GM08714 (cell line): Measurements from ENCODE around the gene RSBN1L.
"Not testable (repeated sequence)": the region's sequence is repeated elsewhere in the genome, so short reads cannot be mapped to it uniquely, and the experiment has no call there.

Experiments
- H3K4me3 ChIP-seq: fragments of 200-500 bp; sonication (Bioruptor generic); 2 replicates; pipeline ENCODE4 v1.5.1; 2014; ENCODE audit warnings: mild to moderate bottlenecking, low read length, inconsistent platforms
- ZNF274 ChIP-seq: IDR thresholded peaks from 2 replicates; pipeline ENCODE4 v1.6.1; 2012; ENCODE audit warnings: mild to moderate bottlenecking, low read depth, low read length

Gene RSBN1L

DNA sequence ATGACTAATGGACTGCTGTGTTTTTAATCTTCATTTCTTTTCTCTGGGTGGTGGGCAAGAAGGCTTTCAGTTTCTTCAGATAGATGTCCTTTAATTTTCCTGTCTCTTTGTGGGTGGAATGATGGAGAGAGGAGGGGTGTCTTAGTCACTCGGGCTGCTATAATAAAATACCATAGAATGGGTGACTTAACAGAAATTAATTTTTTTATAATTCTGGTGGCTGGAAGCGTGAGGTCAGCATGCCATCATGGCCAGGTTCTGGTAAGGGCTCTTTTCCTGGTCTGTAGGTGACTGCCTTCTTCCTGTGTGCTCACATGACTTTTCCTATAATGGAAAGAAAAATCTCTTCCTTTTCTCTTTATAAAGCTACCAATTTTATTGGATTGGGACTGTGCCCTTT is 6.3 kb downstream of the RSBN1L start:
- no peak overlapping the region for H3K4me3 ChIP-seq

DNA sequence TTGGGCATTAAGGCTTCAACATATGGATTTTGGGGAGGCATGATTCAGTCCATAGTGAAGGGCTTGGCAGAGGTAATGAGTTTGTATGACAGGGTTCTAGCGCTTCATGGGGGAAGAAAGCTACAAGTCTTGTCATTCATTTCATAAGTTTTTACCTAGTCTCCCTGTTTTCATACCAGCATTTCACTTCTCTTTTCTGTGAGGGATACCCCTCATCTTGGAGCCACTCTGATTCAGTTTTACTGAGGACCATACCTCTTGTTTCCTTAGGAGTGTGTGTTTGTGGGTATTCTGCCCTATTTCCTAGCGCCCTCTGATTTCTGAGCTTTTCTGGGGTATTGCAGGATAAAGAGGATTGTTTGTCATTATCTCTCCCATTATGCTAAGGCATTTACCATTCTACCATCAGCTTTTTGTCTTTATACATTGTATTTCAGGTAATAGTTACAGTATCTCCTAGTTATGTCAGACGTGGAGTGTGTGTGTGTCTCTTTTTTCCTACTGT is 6.8 kb downstream of the RSBN1L start:
- TF ChIP-seq ZNF274 = no peak
- H3K4me3 ChIP-seq = no peak overlapping the region

More for the DNA sequence above, 6.3 kb downstream of the RSBN1L start:
- no peak for TF ChIP-seq ZNF274

DNA sequence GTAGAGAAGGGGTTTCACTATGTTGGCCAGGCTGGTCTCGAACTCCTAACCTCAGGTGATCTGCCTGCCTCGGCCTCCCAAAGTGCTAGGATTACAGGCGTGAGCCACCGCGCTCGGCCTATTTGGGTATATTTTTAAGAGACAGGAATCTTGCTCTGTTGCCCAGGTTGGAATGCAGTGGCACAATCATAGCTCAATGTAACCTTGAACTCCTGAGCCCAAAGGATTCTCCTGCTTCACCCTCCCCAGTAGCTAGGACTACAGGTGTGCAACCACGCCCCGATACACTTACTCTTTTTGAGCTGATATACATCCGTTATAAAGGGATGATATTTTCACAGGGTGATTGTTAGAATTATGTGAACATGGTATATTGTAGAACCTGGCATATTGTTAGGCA is 7.4 kb downstream of the RSBN1L start:
- not testable (repeated sequence) for H3K4me3 ChIP-seq

DNA sequence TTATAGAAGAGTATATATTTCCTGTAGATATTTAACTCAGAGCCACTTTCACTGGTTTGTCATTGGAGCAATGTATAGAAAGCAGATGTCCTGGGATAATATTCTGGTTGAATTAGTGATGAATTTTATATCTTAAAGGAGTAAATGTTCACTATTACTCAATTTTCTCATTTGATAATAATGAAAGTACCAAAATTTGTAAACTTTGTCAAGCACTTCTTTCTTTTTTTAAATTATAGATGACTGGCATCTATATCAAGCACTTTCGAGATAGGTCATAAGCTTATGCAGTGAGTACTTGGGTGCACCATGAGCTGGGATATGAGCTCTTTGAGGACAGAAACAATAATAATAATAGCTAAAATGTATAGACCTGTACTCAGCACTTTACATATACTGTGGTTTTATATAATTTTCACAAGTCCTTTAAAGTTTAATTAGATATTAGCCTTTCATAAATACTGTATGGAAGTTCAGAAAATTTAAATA is 11.3 kb downstream of the RSBN1L start:
- no peak for TF ChIP-seq ZNF274

DNA sequence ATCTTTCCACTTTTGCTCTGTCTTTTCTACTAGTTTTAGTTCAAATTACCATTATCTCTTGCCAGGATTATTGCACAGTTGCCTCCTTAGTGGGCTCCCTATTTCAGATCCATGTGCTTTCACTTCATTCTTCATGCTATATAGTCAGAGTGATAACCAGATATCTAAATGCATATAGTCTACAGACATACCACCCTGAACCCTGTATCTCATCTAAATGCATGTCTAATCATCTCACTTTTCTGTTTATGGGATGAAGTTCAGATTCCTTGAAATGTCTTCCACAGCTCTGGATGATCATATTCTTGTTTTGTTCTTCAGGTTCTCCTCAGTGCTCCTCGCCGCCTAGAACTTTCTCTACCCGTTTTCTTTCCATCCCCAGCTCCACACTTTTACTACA is 13.8 kb downstream of the RSBN1L start:
- no peak for TF ChIP-seq ZNF274
- H3K4me3 ChIP-seq = no peak overlapping the region

More for the DNA sequence above, 11.3 kb downstream of the RSBN1L start:
- no peak overlapping the region for H3K4me3 ChIP-seq

DNA sequence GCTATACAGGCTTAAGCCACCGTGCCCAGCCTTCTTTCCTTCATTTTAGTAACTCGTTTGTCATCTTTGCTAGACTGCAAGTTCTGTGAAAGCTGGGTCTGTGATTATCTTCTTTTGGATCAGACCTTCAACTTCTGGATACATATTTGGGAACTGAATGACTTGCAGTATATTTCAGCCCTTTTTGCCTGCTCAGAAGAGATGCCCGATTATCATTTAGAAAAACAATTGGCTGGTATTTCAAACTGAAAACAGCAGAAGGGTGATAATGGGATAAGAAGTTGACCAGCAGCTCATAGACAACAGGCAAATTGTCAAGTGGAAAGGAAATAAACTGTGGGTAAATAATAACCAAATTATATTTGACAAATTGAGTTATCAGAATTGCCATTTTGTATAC is 14.6 kb downstream of the RSBN1L start:
- no peak for TF ChIP-seq ZNF274
- no peak overlapping the region for H3K4me3 ChIP-seq

DNA sequence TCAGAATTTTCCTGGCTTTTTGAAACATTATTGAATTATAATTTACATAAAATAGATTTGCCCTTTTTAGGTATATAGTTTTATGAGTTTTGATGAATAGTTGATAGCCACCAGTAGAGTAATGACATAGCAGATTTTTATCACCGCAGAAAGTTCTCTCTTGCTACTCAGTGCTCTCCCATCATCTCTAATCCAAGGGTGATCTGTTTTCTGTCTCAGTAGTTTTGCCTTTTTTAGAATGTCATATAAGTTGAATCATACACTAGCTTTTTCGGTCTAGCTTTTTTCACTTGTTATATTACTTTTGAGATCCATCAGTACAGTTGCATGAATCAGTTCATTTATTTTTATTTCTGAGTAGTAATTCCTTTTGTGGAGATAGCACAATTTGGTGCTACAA is 17.9 kb downstream of the RSBN1L start:
- TF ChIP-seq ZNF274 = no peak
- H3K4me3 ChIP-seq = no peak overlapping the region

DNA sequence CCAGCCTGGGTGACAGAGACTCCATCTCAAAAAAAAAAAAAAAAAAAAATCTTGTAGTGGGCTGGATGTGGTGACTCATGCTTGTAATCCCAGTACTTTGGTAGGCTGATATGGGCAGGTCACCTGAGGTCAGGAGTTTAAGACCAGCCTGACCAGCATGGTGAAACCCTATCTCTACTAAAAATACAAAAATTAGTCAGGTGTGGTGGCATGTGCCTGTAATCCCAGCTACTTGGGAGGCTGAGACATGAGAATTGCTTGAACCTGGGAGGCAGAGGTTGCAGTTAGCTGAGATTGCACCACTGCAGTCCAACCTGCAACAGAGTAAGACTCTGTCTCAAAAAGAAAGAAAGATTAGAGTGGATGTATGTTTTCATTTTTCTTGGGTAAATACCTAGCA is 18.7 kb downstream of the RSBN1L start:
- not testable (repeated sequence) for H3K4me3 ChIP-seq

DNA sequence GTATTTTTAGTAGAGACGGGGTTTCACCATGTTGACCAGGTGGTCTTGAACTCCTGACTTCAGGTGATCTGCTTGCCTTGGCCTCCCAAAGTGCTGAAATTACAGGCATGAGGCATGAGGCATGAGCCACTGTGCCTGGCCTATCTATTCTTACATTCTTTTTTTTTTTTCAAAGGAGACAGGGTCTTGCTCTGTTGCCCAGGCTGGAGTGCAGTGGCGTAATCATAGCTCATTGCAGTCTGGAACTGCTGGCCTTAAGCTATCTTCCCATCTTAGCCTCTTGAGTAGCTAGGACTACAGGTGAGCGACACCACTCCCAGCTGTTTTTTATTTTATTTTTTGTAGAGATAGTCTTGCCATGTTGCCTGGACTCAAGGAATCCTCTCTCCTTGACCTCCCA is 20.5 kb downstream of the RSBN1L start:
- H3K4me3 ChIP-seq = no peak overlapping the region
- TF ChIP-seq ZNF274 = no peak

DNA sequence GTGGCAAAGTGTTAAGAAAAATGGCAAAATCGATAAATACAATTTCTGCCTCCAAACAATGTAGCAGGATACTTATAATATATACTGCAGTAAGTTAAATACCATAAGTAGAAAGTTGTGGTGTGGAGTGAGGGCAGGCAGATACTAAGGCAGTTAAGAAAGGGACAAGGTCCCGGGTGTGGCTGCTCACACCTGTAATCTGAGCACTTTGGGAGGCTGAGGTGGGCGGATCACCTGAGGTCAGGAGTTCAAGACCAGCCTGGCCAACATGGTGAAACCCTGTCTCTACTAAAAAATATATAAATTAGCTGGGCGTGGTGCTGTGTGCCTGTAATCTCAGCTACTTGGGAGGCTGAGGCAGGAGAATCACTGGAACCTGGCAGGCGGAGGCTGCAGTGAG is 21.3 kb downstream of the RSBN1L start:
- not testable (repeated sequence) for H3K4me3 ChIP-seq

DNA sequence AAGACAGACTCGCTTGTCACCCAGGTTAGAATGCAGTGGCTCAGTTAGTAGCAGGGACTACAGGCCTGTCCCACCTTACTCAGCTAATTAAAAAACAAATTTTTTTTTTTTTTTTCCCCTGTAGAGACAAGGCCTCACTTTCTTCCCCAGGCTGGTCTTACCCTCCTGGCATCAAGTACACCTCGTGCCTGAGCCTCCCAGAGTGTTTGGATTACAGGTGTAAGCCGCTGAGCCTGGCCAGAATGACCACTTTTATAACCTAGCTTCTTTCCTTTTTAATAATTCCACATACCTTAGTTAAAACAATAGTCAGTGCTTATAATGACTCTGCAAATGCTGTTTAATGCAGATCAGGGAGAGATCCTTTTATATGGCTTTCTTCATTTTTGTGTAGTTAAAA is 31.3 kb downstream of the RSBN1L start:
- H3K4me3 ChIP-seq = no peak overlapping the region
- TF ChIP-seq ZNF274 = no peak

DNA sequence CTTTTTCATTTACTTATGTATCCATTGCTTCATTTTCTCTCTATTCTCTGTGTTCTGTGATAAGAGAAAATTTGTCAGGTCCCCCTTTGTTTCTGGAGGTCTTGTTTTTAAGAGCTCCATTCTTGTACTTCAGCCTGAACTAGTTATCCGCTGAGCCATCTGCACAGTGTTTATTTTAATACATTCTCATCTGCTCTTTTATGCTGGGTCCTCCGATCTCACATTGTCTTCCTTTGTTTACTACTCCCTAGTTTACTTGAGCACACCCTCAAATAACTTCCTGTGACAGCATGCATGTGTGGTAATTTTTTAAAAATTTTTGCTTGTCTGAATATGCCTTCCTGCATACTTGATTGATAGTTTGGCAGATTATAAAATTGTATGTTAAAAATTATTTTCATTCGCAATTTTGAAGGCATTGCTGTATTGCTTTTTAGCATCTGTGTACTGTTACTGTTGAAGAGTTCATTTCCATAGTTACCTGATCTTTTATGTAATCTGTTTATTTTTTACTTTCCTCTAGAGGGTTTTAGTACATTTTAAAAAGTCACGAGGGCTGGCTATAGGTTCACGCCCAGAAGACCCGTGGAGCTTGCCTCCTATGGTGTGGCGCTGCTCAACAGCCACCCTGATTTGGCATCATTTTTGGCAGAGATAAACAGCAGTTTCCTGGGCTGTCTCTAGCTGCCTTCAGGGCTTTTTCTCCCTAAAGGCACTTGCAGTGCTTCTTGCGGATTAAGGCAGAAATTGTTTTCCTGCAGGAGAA is 31.9 kb downstream of the RSBN1L start:
- TF ChIP-seq ZNF274 = no peak
- no peak overlapping the region for H3K4me3 ChIP-seq

DNA sequence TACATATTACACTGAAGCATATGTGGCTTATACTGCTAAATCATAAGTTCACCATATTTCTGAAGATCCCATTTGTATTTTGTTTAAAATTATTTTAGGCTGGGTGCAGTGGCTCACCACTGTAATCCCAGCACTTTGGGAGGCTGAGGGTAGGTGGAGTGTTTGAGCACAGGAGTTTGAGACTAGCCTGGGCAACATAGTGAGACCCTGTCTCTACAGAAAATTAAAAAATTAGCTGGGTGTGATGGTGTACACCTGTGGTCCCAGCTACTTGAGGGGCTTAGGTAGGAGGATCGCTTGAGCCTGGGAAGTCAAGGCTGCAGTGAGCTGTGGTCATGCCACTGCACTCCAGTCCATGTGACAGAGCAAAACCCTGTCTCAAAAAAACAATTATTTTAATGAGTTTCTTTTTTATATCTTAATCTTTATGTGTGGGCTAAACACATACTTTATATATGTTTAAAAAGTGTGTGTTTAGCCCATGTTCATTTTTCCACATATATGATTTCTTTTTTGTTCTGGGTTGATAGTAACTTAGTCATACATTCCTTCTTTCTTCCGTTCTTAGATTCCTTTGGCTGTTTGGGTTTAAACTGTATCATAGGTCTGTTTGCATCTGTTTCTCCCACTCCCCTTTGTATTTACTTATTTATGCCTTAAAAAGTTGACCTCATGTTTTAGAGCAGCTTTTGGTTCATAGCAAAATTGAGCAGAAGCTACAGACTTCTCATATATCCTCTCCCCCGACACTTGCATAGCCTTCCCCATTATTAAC is 33.5 kb downstream of the RSBN1L start:
- TF ChIP-seq ZNF274 = no peak
- H3K4me3 ChIP-seq = no peak overlapping the region

DNA sequence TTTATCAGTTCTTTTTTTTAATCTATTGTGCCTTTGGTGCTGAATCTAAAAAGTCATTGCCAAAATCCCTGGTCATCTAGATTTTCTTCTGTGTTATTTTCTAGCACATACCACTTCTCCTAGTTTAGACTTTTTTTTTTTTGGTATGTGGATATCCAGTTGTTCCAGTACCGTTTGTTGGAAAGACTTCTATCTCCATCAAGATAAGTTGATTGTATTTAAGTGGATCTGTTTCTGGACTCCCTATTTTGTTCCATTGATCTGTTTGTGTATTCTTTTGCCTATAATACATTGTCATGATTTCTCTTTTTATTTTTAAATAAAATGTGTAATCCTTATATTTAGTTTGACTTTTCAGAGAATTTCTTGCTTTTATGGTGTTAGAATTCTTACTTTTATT is 35.5 kb downstream of the RSBN1L start:
- TF ChIP-seq ZNF274 = no peak
- H3K4me3 ChIP-seq = no peak overlapping the region
